Measurements from ENCODE around the gene HNRNPA2B1. TPM values are rescaled to one million over a fixed set of nuclear protein-coding genes. Genes with fewer than 3 reads are reported as not detected.
A peak's percentile ranks its signal among the peaks of the same experiment; 100 is the strongest.

Gene HNRNPA2B1
- total and polyA plus RNA-seq, 2 donors (not counting 1 experiment from before 2014, with no cell fraction given) = 167 to 524 TPM

- no peaks in the 10 kb centered on the region for H4K20me1 ChIP-seq (ENCODE audit: control insufficient read depth, insufficient read depth, low read length, poor library complexity, severe bottlenecking)
- 82% methylated on average over 2 of the region's 8 CpGs for WGBS (ENCODE audit: insufficient coverage)
- no peak overlapping the region for H2AFZ ChIP-seq (ENCODE audit: insufficient read depth, low read depth, low read length, poor library complexity, severe bottlenecking)
- no peaks in the 10 kb centered on the region for H3K79me2 ChIP-seq (ENCODE audit: control insufficient read depth, insufficient read depth, low read length)
- ATAC-seq (ENCODE audit: low read depth) = no peak
- H3K4me3 ChIP-seq (ENCODE audit: control extremely low read depth in 1 of 5, extremely low read depth in 1 of 5, insufficient read depth in 1 of 5, low read depth in 2 of 5, low read length in 4 of 5) = peak overlapping the region in 2 of 5 experiments; percentile 7 to 62
- TF ChIP-seq CTCF (IDR thresholded peaks at IDR 0.05) = no peak
- TF ChIP-seq EZH2 (IDR thresholded peaks at IDR 0.05; ENCODE audit: borderline replicate concordance, insufficient read depth, low read depth, low read length, poor library complexity, severe bottlenecking) = no peak
- H3K4me2 ChIP-seq (replicated peaks; ENCODE audit: low read depth, low read length, poor library complexity, severe bottlenecking) = peak overlapping the region; percentile 70
- H3K9me3 ChIP-seq (ENCODE audit: control extremely low read depth in 1 of 3, control insufficient read depth in 2 of 3, insufficient read depth in 1 of 3, low read length in 2 of 3) = peaks cover 0 to 3% (median 0%) of the 10 kb centered on the region in 3 donors
- Mint-ChIP-seq H3K27ac (peak overlapping the region; percentile 66), H3K4me1 (peaks cover 67% of the 10 kb centered on the region), H3K27me3 (no peaks in the 10 kb centered on the region), H3K9me3 (ENCODE audit: insufficient read depth) (no peaks in the 10 kb centered on the region), H3K4me3 (peak overlapping the region; percentile 85)
- peak overlapping the region in 1 of 2 donors; percentile 51 for H3K27ac ChIP-seq (ENCODE audit: low read length in 2 of 2)
- peaks cover 45 to 55% of the 10 kb centered on the region in 2 donors for H3K4me1 ChIP-seq (ENCODE audit: control insufficient read depth in 2 of 2, insufficient read depth in 2 of 2, low read length in 2 of 2)
- H3K27me3 ChIP-seq (replicated peaks in 1 of 4; ENCODE audit: control extremely low read depth in 1 of 4, control insufficient read depth in 3 of 4, insufficient read depth in 4 of 4, low read length in 3 of 4) = no peaks in the 10 kb centered on the region
- CTCF ChIA-PET = interaction anchor here (0.6 to 2.9 kb wide), 6 partner anchors 10 to 263 kb away, joined by 3 to 13 read pairs (median 3); no protein-coding TSS in a partner anchor
- peak overlapping the region; percentile 51 for H3K9ac ChIP-seq (ENCODE audit: low read length)
- POLR2A ChIA-PET = interaction anchor here (0.5 to 1.0 kb wide), 5 partner anchors 11 to 44 kb away, joined by 3 to 7 read pairs (median 4); partner anchors contain the start of gene HNRNPA2B1
- no peaks in the 10 kb centered on the region for H3K36me3 ChIP-seq (replicated peaks in 1 of 2; ENCODE audit: control extremely low read depth in 1 of 2, control insufficient read depth in 1 of 2, extremely low read depth in 1 of 2, insufficient read depth in 2 of 2, low read length in 1 of 2)
- DNase-seq = peak; percentile 40
- intact Hi-C loops (cut with micrococcal nuclease) = loop anchor here (2.0 to 5.0 kb wide), 2 partner anchors 37 to 258 kb away; no protein-coding TSS in a partner anchor
These were observed 44.8 kb downstream of the HNRNPA2B1 start for GRCh38 chr7:26155531-26156375.

Data from B cell (primary cell).